IMR-90 (cell line): ENCODE results near the gene RNU6-7. TPM values are rescaled to one million over a fixed set of nuclear protein-coding genes. Genes with fewer than 3 reads are reported as not detected.

Experiments
- ATAC-seq: fragments of 200-7000 bp; cut with Tn5 transposase; 2 replicates; pipeline ENCODE4 v1.9.1; 2020; ENCODE audit warnings: low read depth, mild to moderate bottlenecking, moderate library complexity
- BruUV-seq: library from RNA; stranded (reverse); fragments of 400-500 nt; replicated peaks from 2 replicates; lab custom pipeline; 2021; lab: Mats Ljungman, UMichigan
- CTCF ChIA-PET: fragments of 300-600 bp; formaldehyde crosslinking; extraction: SDS; loops from one replicate; lab custom pipeline; 2021; ENCODE audit warnings: antibody characterized with exemption; lab: Yijun Ruan, JAX
- POLR2A ChIA-PET: fragments of 300-600 bp; sonication (Branson Sonifier 250); formaldehyde crosslinking; loops from one replicate; lab custom pipeline; 2022; ENCODE audit warnings: antibody characterized with exemption; ENCODE audit not compliant: unreplicated experiment; lab: Charles Lee
- DNase-seq: peaks from one replicate; pipeline ENCODE4 v3.0.0; 2013
- H2AFZ ChIP-seq: replicated peaks from 2 replicates; pipeline ENCODE3; 2013; ENCODE audit warnings: low read length, mild to moderate bottlenecking; ENCODE audit not compliant: poor library complexity
- H2AK5ac ChIP-seq: 2 replicates; pipeline ENCODE4 v1.6.1; 2013; ENCODE audit warnings: low read depth, low read length, inconsistent platforms
- H2AK9ac ChIP-seq: replicated peaks from 2 replicates; pipeline ENCODE3; 2013; ENCODE audit warnings: mild to moderate bottlenecking, low read depth, low read length, moderate library complexity; ENCODE audit not compliant: poor library complexity
- H2BK120ac ChIP-seq: 2 replicates; pipeline ENCODE4 v1.6.1; 2013; ENCODE audit warnings: low read depth, low read length, inconsistent platforms
- H2BK15ac ChIP-seq: 3 replicates; pipeline ENCODE4 v1.6.1; 2013; ENCODE audit warnings: low read depth, low read length, inconsistent platforms
- H2BK20ac ChIP-seq: 2 replicates; pipeline ENCODE4 v1.6.1; 2013; ENCODE audit warnings: low read depth, mild to moderate bottlenecking, inconsistent platforms, low read length, moderate library complexity
- H2BK5ac ChIP-seq: 2 replicates; pipeline ENCODE4 v1.6.1; 2013; ENCODE audit warnings: mild to moderate bottlenecking, low read depth, low read length, inconsistent platforms; ENCODE audit not compliant: poor library complexity, severe bottlenecking
- H3K14ac ChIP-seq: replicated peaks from 2 replicates; pipeline ENCODE4 v1.6.1; 2013; ENCODE audit warnings: low read depth, low read length, inconsistent platforms
- H3K18ac ChIP-seq: 2 replicates; pipeline ENCODE4 v1.6.1; 2013; ENCODE audit warnings: low read depth, low read length, control low read depth
- H3K23ac ChIP-seq: 2 replicates; pipeline ENCODE4 v1.6.1; 2013; ENCODE audit warnings: low read depth, low read length, inconsistent platforms
- H3K27ac ChIP-seq: 2 replicates; pipeline ENCODE4 v1.5.1; 2013; ENCODE audit warnings: mild to moderate bottlenecking, control low read depth, low read length; ENCODE audit not compliant: insufficient read depth
- H3K27me3 ChIP-seq: 2 replicates; pipeline ENCODE4 v1.6.1; 2013; ENCODE audit warnings: low read length; ENCODE audit not compliant: control insufficient read depth, insufficient read depth
- H3K36me3 ChIP-seq: 2 replicates; pipeline ENCODE4 v1.6.1; 2013; ENCODE audit warnings: low read length, mixed read lengths; ENCODE audit not compliant: control insufficient read depth, insufficient read depth
- H3K4ac ChIP-seq: 2 replicates; pipeline ENCODE4 v1.6.1; 2013; ENCODE audit warnings: low read depth, low read length, inconsistent platforms
- H3K4me1 ChIP-seq: 2 replicates; pipeline ENCODE4 v1.6.1; 2013; ENCODE audit warnings: low read length, mixed read lengths; ENCODE audit not compliant: control insufficient read depth, insufficient read depth
- H3K4me2 ChIP-seq: 2 replicates; pipeline ENCODE4 v1.6.1; 2013; ENCODE audit warnings: low read depth, mild to moderate bottlenecking, control low read depth, low read length, moderate library complexity
- H3K4me3 ChIP-seq: 2 replicates; pipeline ENCODE4 v1.5.1; 2013; ENCODE audit warnings: low read depth, mild to moderate bottlenecking, control low read depth, low read length, moderate library complexity; ENCODE audit not compliant: insufficient read depth
- H3K56ac ChIP-seq: 2 replicates; pipeline ENCODE4 v1.6.1; 2013; ENCODE audit warnings: low read length, inconsistent platforms; ENCODE audit not compliant: insufficient read depth; ENCODE audit errors: extremely low read depth
- H3K79me1 ChIP-seq, 2 experiments: 2 replicates each; pipeline ENCODE4 v1.6.1; 2013; ENCODE audit warnings: low read length in 2 of 2, inconsistent platforms in 1 of 2, low read depth in 1 of 2
- H3K9ac ChIP-seq: 2 replicates; pipeline ENCODE4 v1.6.1; 2013; ENCODE audit warnings: low read depth, low read length, control low read depth
- H3K9me1 ChIP-seq: 2 replicates; pipeline ENCODE4 v1.6.1; 2013; ENCODE audit warnings: low read length, inconsistent platforms; ENCODE audit not compliant: insufficient read depth
- H3K9me3 ChIP-seq: 2 replicates; pipeline ENCODE4 v1.6.1; 2013; ENCODE audit warnings: low read length; ENCODE audit not compliant: control insufficient read depth, insufficient read depth
- H4K20me1 ChIP-seq: 2 replicates; pipeline ENCODE4 v1.6.1; 2013; ENCODE audit warnings: low read length, inconsistent platforms; ENCODE audit not compliant: insufficient read depth
- H4K5ac ChIP-seq: 2 replicates; pipeline ENCODE4 v1.6.1; 2013; ENCODE audit warnings: mild to moderate bottlenecking, low read depth, low read length, control low read depth
- H4K8ac ChIP-seq, 2 experiments: 2 replicates each; pipeline ENCODE4 v1.6.1; 2013; ENCODE audit warnings: low read depth in 2 of 2, low read length in 2 of 2, control low read depth in 1 of 2, inconsistent platforms in 1 of 2
- H4K91ac ChIP-seq: 2 replicates; pipeline ENCODE4 v1.6.1; 2013; ENCODE audit warnings: low read depth, low read length, inconsistent platforms; ENCODE audit not compliant: insufficient read depth
- FOS ChIP-seq: fragments of 150-350 bp; IDR thresholded peaks from 2 replicates; pipeline ENCODE4 v1.6.1; 2016; ENCODE audit warnings: low read depth, low read length
- MXI1 ChIP-seq: IDR thresholded peaks from 2 replicates; pipeline ENCODE4 v1.6.1; 2012; ENCODE audit warnings: low read depth, mild to moderate bottlenecking, low read length, moderate library complexity, borderline replicate concordance
- SMC3 ChIP-seq: fragments of 150-350 bp; IDR thresholded peaks from 2 replicates; pipeline ENCODE4 v1.6.1; 2016; ENCODE audit warnings: low read depth, mild to moderate bottlenecking, antibody characterized with exemption, low read length, moderate library complexity
- WGBS, 2 experiments: methylation state at CpG; one replicate each; pipeline versions ENCODE4 v1.1.5 to v1.1.7; 2013; ENCODE audit warnings: missing lambda C conversion rate in 2 of 2; ENCODE audit not compliant: insufficient read length in 1 of 2; ENCODE audit errors: extremely low coverage in 2 of 2; 5-methylcytosine and 5-hydroxymethylcytosine counted together
- dilution Hi-C: fragments of 300-500 bp; cut with HindIII; formaldehyde crosslinking; loops from one replicate; pipeline ENCODE4 v1.14.3; 2018; ENCODE audit warnings: low sequenced_read_pairs; ENCODE audit not compliant: unreplicated experiment
- in situ Hi-C: fragments of 300-500 bp; cut with MboI; formaldehyde crosslinking; loops from 3 replicates; pipeline ENCODE4 v1.14.3; 2019; ENCODE audit warnings: low sequenced_read_pairs, inconsistent platforms, mixed read lengths
- intact Hi-C: fragments of 100-400 bp; cut with micrococcal nuclease; formaldehyde crosslinking; loops from 2 replicates; pipeline ENCODE4 v1.10.0; 2022
- polyA plus RNA-seq, 3 experiments: library from polyadenylated mRNA; depleted of rRNA; stranded (reverse); fragments of >200 nt; gene quantifications; 2 replicates each; pipeline ENCODE4 v1.2.3, GENCODE V29; 2012; ENCODE audit warnings: low replicate concordance in 1 of 3
- total RNA-seq: library from RNA; depleted of rRNA; stranded (reverse); fragments of >200 nt; gene quantifications from 2 replicates; pipeline ENCODE4 v1.2.3, GENCODE V29; 2012
- TF ChIP-seq, protein P1 (sequence below): fragments of 150-350 bp; IDR thresholded peaks from 2 replicates; pipeline ENCODE4 v1.6.1; 2017; ENCODE audit warnings: mild to moderate bottlenecking, antibody characterized with exemption, low read length, low read depth
- TF ChIP-seq, protein P2 (sequence below): conservative IDR thresholded peaks from 2 replicates; pipeline ENCODE4 v1.5.1; 2012; ENCODE audit warnings: mild to moderate bottlenecking, low read depth, low read length, improper control_type of control experiment

Gene RNU6-7
- total and polyA plus RNA-seq, 2 of the 4 experiments (the other 2 are of a cell fraction): not detected

DNA sequence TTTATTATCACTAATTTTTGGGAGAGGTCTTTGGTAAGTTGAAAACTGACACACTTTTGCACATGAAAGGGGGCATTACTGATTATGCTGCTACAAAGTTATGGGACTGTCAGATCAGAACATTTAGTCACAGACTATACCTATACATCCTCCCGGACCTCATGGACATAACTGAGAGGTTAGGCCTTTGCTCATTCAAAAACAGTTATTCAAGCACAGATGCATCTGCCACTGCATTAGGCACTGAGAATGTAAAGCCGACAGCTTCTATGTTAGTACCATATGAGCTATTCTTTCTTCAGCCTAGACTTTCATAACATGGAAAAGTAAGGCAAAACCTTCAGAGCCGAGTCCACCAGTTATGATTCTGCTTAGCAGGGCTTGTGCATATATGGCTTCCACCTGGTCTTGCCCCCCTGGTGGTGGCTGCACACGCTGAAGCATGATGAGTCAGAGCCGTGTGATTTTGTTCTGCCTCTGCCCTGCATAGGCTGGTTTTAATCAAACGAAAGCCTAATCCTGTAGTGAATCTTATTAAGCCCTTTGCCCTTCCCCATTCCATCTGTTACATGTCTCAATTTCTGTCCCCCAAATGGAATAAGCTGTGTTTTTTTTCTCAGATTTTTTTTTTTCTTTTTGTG lies 23.0 kb downstream of the RNU6-7 start:
- H2AFZ ChIP-seq: no peak overlapping the region
- WGBS, 2 experiments: no CpG with 5 or more reads among the region's 6 CpGs
- no peak overlapping the region for H4K5ac ChIP-seq

More for the DNA sequence above, 23.0 kb downstream of the RNU6-7 start:
- Histone ChIP-seq H2AK5ac (no peak overlapping the region), H2BK120ac (no peak overlapping the region), H3K36me3 (no peaks in the 10 kb centered on the region), H3K4me2 (no peak overlapping the region), H3K9me3 (no peaks in the 10 kb centered on the region), H3K27ac (no peak overlapping the region), H4K8ac (no peak overlapping the region), H3K23ac (no peak overlapping the region), H3K4me1 (no peaks in the 10 kb centered on the region), H3K18ac (no peak overlapping the region), H3K9me1 (no peaks in the 10 kb centered on the region), H3K14ac (no peak overlapping the region), H4K91ac (no peak overlapping the region), H3K4ac (no peak overlapping the region), H4K20me1 (no peaks in the 10 kb centered on the region), H3K9ac (no peak overlapping the region), H2BK20ac (no peak overlapping the region), H2AK9ac (no peak overlapping the region), H3K4me3 (no peak overlapping the region), H3K27me3 (no peaks in the 10 kb centered on the region; the same call in 1 of the 2 replicates), H3K56ac (no peak overlapping the region), H3K79me1 (no peaks in the 10 kb centered on the region), H2BK15ac (no peak overlapping the region), H2BK5ac (no peak overlapping the region)
- in situ Hi-C loops: loop anchor here (25.0 kb wide), 1 partner anchor 288 kb away; no protein-coding TSS in a partner anchor
- DNase-seq: peak; percentile 54
- TF ChIP-seq, protein P1, sequence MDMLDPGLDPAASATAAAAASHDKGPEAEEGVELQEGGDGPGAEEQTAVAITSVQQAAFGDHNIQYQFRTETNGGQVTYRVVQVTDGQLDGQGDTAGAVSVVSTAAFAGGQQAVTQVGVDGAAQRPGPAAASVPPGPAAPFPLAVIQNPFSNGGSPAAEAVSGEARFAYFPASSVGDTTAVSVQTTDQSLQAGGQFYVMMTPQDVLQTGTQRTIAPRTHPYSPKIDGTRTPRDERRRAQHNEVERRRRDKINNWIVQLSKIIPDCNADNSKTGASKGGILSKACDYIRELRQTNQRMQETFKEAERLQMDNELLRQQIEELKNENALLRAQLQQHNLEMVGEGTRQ: no peak
- TF ChIP-seq FOS: no peak
- TF ChIP-seq, protein P2, sequence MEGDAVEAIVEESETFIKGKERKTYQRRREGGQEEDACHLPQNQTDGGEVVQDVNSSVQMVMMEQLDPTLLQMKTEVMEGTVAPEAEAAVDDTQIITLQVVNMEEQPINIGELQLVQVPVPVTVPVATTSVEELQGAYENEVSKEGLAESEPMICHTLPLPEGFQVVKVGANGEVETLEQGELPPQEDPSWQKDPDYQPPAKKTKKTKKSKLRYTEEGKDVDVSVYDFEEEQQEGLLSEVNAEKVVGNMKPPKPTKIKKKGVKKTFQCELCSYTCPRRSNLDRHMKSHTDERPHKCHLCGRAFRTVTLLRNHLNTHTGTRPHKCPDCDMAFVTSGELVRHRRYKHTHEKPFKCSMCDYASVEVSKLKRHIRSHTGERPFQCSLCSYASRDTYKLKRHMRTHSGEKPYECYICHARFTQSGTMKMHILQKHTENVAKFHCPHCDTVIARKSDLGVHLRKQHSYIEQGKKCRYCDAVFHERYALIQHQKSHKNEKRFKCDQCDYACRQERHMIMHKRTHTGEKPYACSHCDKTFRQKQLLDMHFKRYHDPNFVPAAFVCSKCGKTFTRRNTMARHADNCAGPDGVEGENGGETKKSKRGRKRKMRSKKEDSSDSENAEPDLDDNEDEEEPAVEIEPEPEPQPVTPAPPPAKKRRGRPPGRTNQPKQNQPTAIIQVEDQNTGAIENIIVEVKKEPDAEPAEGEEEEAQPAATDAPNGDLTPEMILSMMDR: peak; percentile 39
- 0 out of 2 replicates have a peak, but pooled peaks have one; percentile 3 for TF ChIP-seq SMC3
- TF ChIP-seq MXI1: no peak
- peak; percentile 84 for ATAC-seq
- intact Hi-C loops: no loop called here
- dilution Hi-C loops: no loop called here
- POLR2A ChIA-PET: no interaction called here
- BruUV-seq: no TSS peak
- CTCF ChIA-PET: interaction anchor here (1.0 kb wide), 2 partner anchors 16 to 775 kb away, joined by 3 read pairs; no protein-coding TSS in a partner anchor
